IgD-negative memory B cell (primary cell): ENCODE data around the gene KIF12. TPM values are rescaled to one million over a fixed set of nuclear protein-coding genes. Genes with fewer than 3 reads are reported as not detected.
"Not testable (repeated sequence)": the region's sequence is repeated elsewhere in the genome, so short reads cannot be mapped to it uniquely, and the experiment has no call there.

ENCODE experiments used
- H3K27ac Mint-ChIP-seq, 3 donors: one replicate each; pipeline ENCODE4 v1.8.0; 2020 to 2022; ENCODE audit warnings: mild to moderate bottlenecking in 3 of 3, mixed read lengths in 3 of 3, moderate library complexity in 1 of 3
- H3K27me3 Mint-ChIP-seq: one replicate; pipeline ENCODE4 v1.8.0; 2021; ENCODE audit warnings: mixed read lengths
- H3K36me3 Mint-ChIP-seq: one replicate; pipeline ENCODE4 v1.8.0; 2020; ENCODE audit warnings: mild to moderate bottlenecking, mixed read lengths
- H3K4me1 Mint-ChIP-seq, 3 donors: one replicate each; pipeline ENCODE4 v1.8.0; 2020 to 2022; ENCODE audit warnings: mixed read lengths in 3 of 3, mild to moderate bottlenecking in 1 of 3
- H3K4me3 Mint-ChIP-seq, 4 donors: one replicate each; pipeline ENCODE4 v1.8.0; 2020 to 2022; ENCODE audit warnings: mild to moderate bottlenecking in 4 of 4, mixed read lengths in 4 of 4, moderate library complexity in 3 of 4
- H3K9me3 Mint-ChIP-seq, 3 donors: one replicate each; pipeline ENCODE4 v1.8.0; 2020 to 2021; ENCODE audit warnings: mixed read lengths in 3 of 3, mild to moderate bottlenecking in 1 of 3
- polyA plus RNA-seq: library from polyadenylated mRNA; unstranded; fragments of 300-500 nt; fragmentation: Illumina TruSeq; gene quantifications from one replicate; pipeline ENCODE4 v1.2.3, GENCODE V29; 2021

The KIF12 gene
- polyA plus RNA-seq, 1 donor from 2014 or later: not detected

GRCh38 chr9:114128759-114129158 lies 29.7 kb upstream of the KIF12 start:
- not testable (repeated sequence) for H3K4me1 Mint-ChIP-seq, H3K4me3 Mint-ChIP-seq, H3K36me3 Mint-ChIP-seq, H3K27ac Mint-ChIP-seq, H3K9me3 Mint-ChIP-seq
- peaks cover 18% of the 10 kb centered on the region for H3K27me3 Mint-ChIP-seq

- H3K27me3 Mint-ChIP-seq: peaks cover 13% of the 10 kb centered on the region
- no peak overlapping the region for H3K4me3 Mint-ChIP-seq
- H3K9me3 Mint-ChIP-seq: peaks cover 3 to 9% (median 9%) of the 10 kb centered on the region in 3 donors
- H3K4me1 Mint-ChIP-seq: no peaks in the 10 kb centered on the region
- no peak overlapping the region for H3K27ac Mint-ChIP-seq
- peaks cover 5% of the 10 kb centered on the region for H3K36me3 Mint-ChIP-seq
These were observed 27.4 kb upstream of the KIF12 start for GRCh38 chr9:114126247-114127060.

GRCh38 chr9:114125476-114126013 lies 26.5 kb upstream of the KIF12 start:
- Mint-ChIP-seq H3K36me3 (peaks cover 7% of the 10 kb centered on the region), H3K4me1 (no peaks in the 10 kb centered on the region), H3K27me3 (peaks cover 16% of the 10 kb centered on the region), H3K27ac (no peak overlapping the region), H3K9me3 (peaks cover 5 to 9% (median 9%) of the 10 kb centered on the region in 3 donors), H3K4me3 (no peak overlapping the region)

- Mint-ChIP-seq H3K36me3 (peaks cover 5% of the 10 kb centered on the region), H3K4me1 (no peaks in the 10 kb centered on the region), H3K9me3 (peaks cover 5 to 9% (median 9%) of the 10 kb centered on the region in 3 donors), H3K27ac (no peak overlapping the region), H3K27me3 (peaks cover 12% of the 10 kb centered on the region), H3K4me3 (no peak overlapping the region)
These were observed 25.8 kb upstream of the KIF12 start for GRCh38 chr9:114124666-114125475.

- Mint-ChIP-seq H3K27me3 (peaks cover 8% of the 10 kb centered on the region), H3K9me3 (peaks cover 5 to 9% (median 9%) of the 10 kb centered on the region in 3 donors), H3K36me3 (peaks cover 5% of the 10 kb centered on the region), H3K4me3 (no peak overlapping the region), H3K27ac (no peak overlapping the region), H3K4me1 (no peaks in the 10 kb centered on the region)
These were observed 25.0 kb upstream of the KIF12 start for GRCh38 chr9:114124138-114124537.

- Mint-ChIP-seq H3K4me1 (no peaks in the 10 kb centered on the region), H3K9me3 (peaks cover 5 to 9% (median 9%) of the 10 kb centered on the region in 3 donors), H3K36me3 (peaks cover 5% of the 10 kb centered on the region), H3K4me3 (no peak overlapping the region), H3K27ac (no peak overlapping the region), H3K27me3 (peaks cover 7% of the 10 kb centered on the region)
These were observed 24.2 kb upstream of the KIF12 start for GRCh38 chr9:114123031-114123977.

GRCh38 chr9:114122136-114123027 lies 23.3 kb upstream of the KIF12 start:
- H3K36me3 Mint-ChIP-seq: peaks cover 4% of the 10 kb centered on the region
- H3K9me3 Mint-ChIP-seq: peaks cover 3 to 5% (median 4%) of the 10 kb centered on the region in 3 donors
- peaks cover 11% of the 10 kb centered on the region for H3K27me3 Mint-ChIP-seq
- no peak overlapping the region for H3K4me3 Mint-ChIP-seq
- no peaks in the 10 kb centered on the region for H3K4me1 Mint-ChIP-seq
- no peak overlapping the region for H3K27ac Mint-ChIP-seq

GRCh38 chr9:114121227-114122135 lies 22.4 kb upstream of the KIF12 start:
- no peak overlapping the region for H3K27ac Mint-ChIP-seq
- peaks cover 2% of the 10 kb centered on the region for H3K36me3 Mint-ChIP-seq
- H3K9me3 Mint-ChIP-seq: peaks cover 0 to 2% (median 0%) of the 10 kb centered on the region in 3 donors
- H3K27me3 Mint-ChIP-seq: peaks cover 12% of the 10 kb centered on the region
- no peak overlapping the region for H3K4me3 Mint-ChIP-seq
- H3K4me1 Mint-ChIP-seq: no peaks in the 10 kb centered on the region

- peaks cover 2% of the 10 kb centered on the region for H3K36me3 Mint-ChIP-seq
- H3K4me1 Mint-ChIP-seq: no peaks in the 10 kb centered on the region
- H3K9me3 Mint-ChIP-seq: peaks cover 0 to 2% (median 0%) of the 10 kb centered on the region in 3 donors
- H3K27me3 Mint-ChIP-seq: peaks cover 13% of the 10 kb centered on the region
- no peak overlapping the region for H3K27ac Mint-ChIP-seq
- H3K4me3 Mint-ChIP-seq: no peak overlapping the region
These were observed 21.3 kb upstream of the KIF12 start for GRCh38 chr9:114120192-114121014.

- peaks cover 0 to 2% (median 0%) of the 10 kb centered on the region in 3 donors for H3K9me3 Mint-ChIP-seq
- H3K27ac Mint-ChIP-seq: no peak overlapping the region
- peaks cover 13% of the 10 kb centered on the region for H3K27me3 Mint-ChIP-seq
- H3K4me1 Mint-ChIP-seq: no peaks in the 10 kb centered on the region
- H3K36me3 Mint-ChIP-seq: peaks cover 2% of the 10 kb centered on the region
- H3K4me3 Mint-ChIP-seq: no peak overlapping the region
These were observed 20.4 kb upstream of the KIF12 start for GRCh38 chr9:114119242-114120191.
